SK-N-SH treated with all-trans-retinoic acid at 6 μM for 48 hours (cell line): ENCODE data around the gene GOLPH3.

ENCODE experiments used
- ATAC-seq: fragments of 200-7000 bp; cut with Tn5 transposase; 3 replicates; pipeline ENCODE4 v1.9.1; 2020; ENCODE audit warnings: mild to moderate bottlenecking, moderate library complexity
- ARNTL ChIP-seq: fragments of 450-650 bp; formaldehyde crosslinking; IDR thresholded peaks from 2 replicates; pipeline ENCODE4 v1.5.0; 2020; ENCODE audit warnings: low read depth, mild to moderate bottlenecking, moderate library complexity, borderline replicate concordance
- BACH2 ChIP-seq: fragments of 250-450 bp; sonication (Bioruptor Pico); IDR thresholded peaks from 2 replicates; pipeline ENCODE4 v1.9.0; 2021; ENCODE audit warnings: mild to moderate bottlenecking, borderline replicate concordance
- CREB5 ChIP-seq: fragments of 250-450 bp; sonication (Bioruptor Pico); IDR thresholded peaks from 2 replicates; pipeline ENCODE4 v1.5.1; 2020; ENCODE audit warnings: low read depth, mild to moderate bottlenecking, moderate library complexity
- CSDC2 ChIP-seq: fragments of 250-450 bp; sonication (Bioruptor Pico); IDR thresholded peaks from 2 replicates; pipeline ENCODE4 v1.5.0; 2020; ENCODE audit warnings: mild to moderate bottlenecking, moderate library complexity
- GLIS3 ChIP-seq: fragments of 250-450 bp; sonication (Bioruptor Pico); IDR thresholded peaks from 2 replicates; pipeline ENCODE4 v1.5.0; 2020; ENCODE audit warnings: mild to moderate bottlenecking, moderate library complexity
- ISL1 ChIP-seq: fragments of 250-450 bp; sonication (Bioruptor Pico); IDR thresholded peaks from 2 replicates; pipeline ENCODE4 v2.1.2; 2022; ENCODE audit warnings: mild to moderate bottlenecking, moderate library complexity
- OSR1 ChIP-seq: fragments of 250-450 bp; sonication (Bioruptor Pico); IDR thresholded peaks from 2 replicates; pipeline ENCODE4 v1.8.0; 2022; ENCODE audit warnings: moderate library complexity, mild to moderate bottlenecking, inconsistent platforms
- POU6F1 ChIP-seq: fragments of 250-450 bp; sonication (Bioruptor Pico); IDR thresholded peaks from 2 replicates; pipeline ENCODE4 v1.8.0; 2021; ENCODE audit warnings: low read depth, mild to moderate bottlenecking, moderate library complexity, borderline replicate concordance
- PPARA ChIP-seq: fragments of 250-450 bp; sonication (Bioruptor Pico); IDR thresholded peaks from 2 replicates; pipeline ENCODE4 v1.5.0; 2020; ENCODE audit warnings: mild to moderate bottlenecking, borderline replicate concordance
- SNAI2 ChIP-seq: fragments of 250-450 bp; sonication (Bioruptor Pico); IDR thresholded peaks from 2 replicates; pipeline ENCODE4 v1.5.0; 2020; ENCODE audit warnings: mild to moderate bottlenecking, moderate library complexity
- TCF4 ChIP-seq: fragments of 250-450 bp; sonication (Bioruptor Pico); IDR thresholded peaks from 2 replicates; pipeline ENCODE4 v1.8.0; 2021; ENCODE audit warnings: mild to moderate bottlenecking, moderate library complexity, borderline replicate concordance
- TOX ChIP-seq: fragments of 250-450 bp; sonication (Bioruptor Pico); IDR thresholded peaks from 2 replicates; pipeline ENCODE4 v1.8.0; 2021; ENCODE audit warnings: mild to moderate bottlenecking, moderate library complexity, borderline replicate concordance
- TSHZ2 ChIP-seq: fragments of 250-450 bp; sonication (Bioruptor Pico); IDR thresholded peaks from 2 replicates; pipeline ENCODE4 v1.5.0; 2020; ENCODE audit warnings: mild to moderate bottlenecking, moderate library complexity
- ZC3H10 ChIP-seq: fragments of 250-450 bp; sonication (Bioruptor Pico); IDR thresholded peaks from 2 replicates; pipeline ENCODE4 v1.5.1; 2021; ENCODE audit warnings: mild to moderate bottlenecking, moderate library complexity
- ZFP3 ChIP-seq: fragments of 250-450 bp; sonication (Bioruptor Pico); IDR thresholded peaks from 2 replicates; pipeline ENCODE4 v1.5.0; 2020; ENCODE audit warnings: mild to moderate bottlenecking, moderate library complexity
- ZFP30 ChIP-seq: fragments of 450-650 bp; formaldehyde crosslinking; IDR thresholded peaks from 2 replicates; pipeline ENCODE4 v1.5.0; 2022; ENCODE audit warnings: mild to moderate bottlenecking, moderate library complexity
- ZNF70 ChIP-seq: fragments of 450-650 bp; formaldehyde crosslinking; IDR thresholded peaks from 2 replicates; pipeline ENCODE4 v1.5.0; 2020; ENCODE audit warnings: mild to moderate bottlenecking, moderate library complexity
- ZNF8 ChIP-seq: fragments of 450-650 bp; formaldehyde crosslinking; IDR thresholded peaks from 2 replicates; pipeline ENCODE4 v1.5.0; 2020; ENCODE audit warnings: mild to moderate bottlenecking, moderate library complexity
- TF ChIP-seq, protein P1 (sequence below): fragments of 250-450 bp; sonication (Bioruptor Pico); IDR thresholded peaks from 2 replicates; pipeline ENCODE4 v1.8.0; 2020; ENCODE audit warnings: mild to moderate bottlenecking, moderate library complexity, borderline replicate concordance
- TF ChIP-seq, protein P2 (sequence below): fragments of 250-450 bp; sonication (Bioruptor Pico); IDR thresholded peaks from 2 replicates; pipeline ENCODE4 v1.5.1; 2021; ENCODE audit warnings: mild to moderate bottlenecking, moderate library complexity

Gene GOLPH3

DNA sequence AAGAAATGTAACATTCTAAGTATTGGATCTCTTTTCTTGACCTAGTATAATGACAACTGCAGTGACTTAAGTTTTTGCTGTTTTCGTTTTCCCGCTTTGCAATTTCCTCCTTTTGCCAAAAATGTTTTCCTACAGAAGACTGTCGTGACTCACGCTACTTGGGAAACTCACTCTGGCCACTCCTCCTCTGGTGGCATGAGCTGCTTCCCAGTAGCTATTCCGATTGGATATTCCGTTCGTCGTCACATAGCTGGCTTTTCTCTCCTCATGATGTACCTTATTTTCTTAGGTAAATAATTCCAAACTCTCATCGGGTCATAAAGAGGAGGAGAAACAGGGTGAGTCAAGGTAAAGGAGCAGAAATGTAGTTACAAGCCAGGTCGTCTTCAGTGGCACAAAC is 64.9 kb downstream of the GOLPH3 start:
- TF ChIP-seq ZC3H10 = no peak
- TF ChIP-seq ZNF70 = no peak
- no peak for TF ChIP-seq POU6F1 (CRISPR knock-in tag)
- TF ChIP-seq CREB5 (CRISPR knock-in tag) = no peak
- no peak for TF ChIP-seq GLIS3 (CRISPR knock-in tag)
- no peak for TF ChIP-seq ZFP3 (CRISPR knock-in tag)
- no peak for TF ChIP-seq ZFP30 (CRISPR knock-in tag)
- TF ChIP-seq TCF4 (CRISPR knock-in tag) = no peak
- TF ChIP-seq OSR1 (CRISPR knock-in tag) = no peak
- no peak for TF ChIP-seq ARNTL (CRISPR knock-in tag)
- TF ChIP-seq TSHZ2 (CRISPR knock-in tag) = no peak
- no peak for TF ChIP-seq CSDC2 (CRISPR knock-in tag)
- TF ChIP-seq ISL1 (CRISPR knock-in tag) = no peak
- TF ChIP-seq, all 23 proteins: peak for 0
- no peak for ATAC-seq

DNA sequence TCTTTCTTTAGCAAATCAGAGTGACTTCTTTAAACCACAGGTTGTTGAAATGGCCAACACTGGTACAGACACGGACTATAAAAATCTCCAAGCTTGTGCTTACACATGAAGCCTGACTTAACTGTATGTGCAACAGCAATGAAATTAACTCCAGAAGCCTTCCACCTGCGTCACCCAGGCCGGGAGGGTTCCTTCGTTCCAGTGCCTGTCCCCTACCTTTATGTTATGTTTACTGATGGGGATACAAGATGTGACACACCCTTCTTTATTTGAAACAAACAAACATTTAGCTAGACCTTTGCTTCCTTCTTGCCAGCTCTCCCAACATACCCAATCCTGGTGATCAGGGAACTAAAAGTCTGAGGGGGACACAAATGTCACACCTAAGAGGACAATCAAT is 66.0 kb downstream of the GOLPH3 start:
- ATAC-seq = no peak
- no peak for TF ChIP-seq OSR1 (CRISPR knock-in tag)
- no peak for TF ChIP-seq BACH2

DNA sequence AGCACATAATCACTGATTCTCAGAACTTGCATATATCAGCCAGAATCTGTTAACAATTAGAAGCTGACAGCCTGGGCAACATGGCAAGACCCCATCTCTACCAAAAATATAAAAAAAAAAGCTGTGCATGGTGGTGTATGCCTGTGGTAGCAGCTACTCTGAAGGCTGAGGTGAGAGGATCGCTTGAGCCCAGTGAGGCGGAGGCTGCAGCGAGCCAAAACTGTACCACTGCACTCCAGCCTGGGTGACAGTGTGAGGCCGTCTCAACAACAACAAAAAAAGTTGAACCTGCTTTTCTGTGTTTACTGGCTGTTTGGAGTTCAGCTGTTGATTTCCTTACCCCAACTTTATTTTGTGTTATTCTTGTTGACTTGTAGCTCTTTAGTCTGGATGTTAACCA is 66.8 kb downstream of the GOLPH3 start:
- TF ChIP-seq TCF4 (CRISPR knock-in tag) = no peak
- no peak for ATAC-seq

GRCh38 chr5:32103521-32103920 is 70.6 kb downstream of the GOLPH3 start:
- TF ChIP-seq SNAI2 (no peak), ISL1 (CRISPR knock-in tag) (no peak), BACH2 (no peak)
- TF ChIP-seq, protein P1, sequence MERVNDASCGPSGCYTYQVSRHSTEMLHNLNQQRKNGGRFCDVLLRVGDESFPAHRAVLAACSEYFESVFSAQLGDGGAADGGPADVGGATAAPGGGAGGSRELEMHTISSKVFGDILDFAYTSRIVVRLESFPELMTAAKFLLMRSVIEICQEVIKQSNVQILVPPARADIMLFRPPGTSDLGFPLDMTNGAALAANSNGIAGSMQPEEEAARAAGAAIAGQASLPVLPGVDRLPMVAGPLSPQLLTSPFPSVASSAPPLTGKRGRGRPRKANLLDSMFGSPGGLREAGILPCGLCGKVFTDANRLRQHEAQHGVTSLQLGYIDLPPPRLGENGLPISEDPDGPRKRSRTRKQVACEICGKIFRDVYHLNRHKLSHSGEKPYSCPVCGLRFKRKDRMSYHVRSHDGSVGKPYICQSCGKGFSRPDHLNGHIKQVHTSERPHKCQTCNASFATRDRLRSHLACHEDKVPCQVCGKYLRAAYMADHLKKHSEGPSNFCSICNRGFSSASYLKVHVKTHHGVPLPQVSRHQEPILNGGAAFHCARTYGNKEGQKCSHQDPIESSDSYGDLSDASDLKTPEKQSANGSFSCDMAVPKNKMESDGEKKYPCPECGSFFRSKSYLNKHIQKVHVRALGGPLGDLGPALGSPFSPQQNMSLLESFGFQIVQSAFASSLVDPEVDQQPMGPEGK = no peak
- no peak for ATAC-seq

GRCh38 chr5:32102254-32102986 is 71.7 kb downstream of the GOLPH3 start:
- no peak for ATAC-seq
- no peak for TF ChIP-seq TOX (CRISPR knock-in tag)
- TF ChIP-seq, protein P1 = no peak
- TF ChIP-seq TSHZ2 (CRISPR knock-in tag) = no peak
- TF ChIP-seq OSR1 (CRISPR knock-in tag) = no peak
- no peak for TF ChIP-seq PPARA (CRISPR knock-in tag)
- TF ChIP-seq BACH2 = no peak
- TF ChIP-seq ZFP30 (CRISPR knock-in tag) = no peak
- TF ChIP-seq ZNF70 = no peak
- TF ChIP-seq ZNF8 (CRISPR knock-in tag) = no peak
- TF ChIP-seq, protein P2, sequence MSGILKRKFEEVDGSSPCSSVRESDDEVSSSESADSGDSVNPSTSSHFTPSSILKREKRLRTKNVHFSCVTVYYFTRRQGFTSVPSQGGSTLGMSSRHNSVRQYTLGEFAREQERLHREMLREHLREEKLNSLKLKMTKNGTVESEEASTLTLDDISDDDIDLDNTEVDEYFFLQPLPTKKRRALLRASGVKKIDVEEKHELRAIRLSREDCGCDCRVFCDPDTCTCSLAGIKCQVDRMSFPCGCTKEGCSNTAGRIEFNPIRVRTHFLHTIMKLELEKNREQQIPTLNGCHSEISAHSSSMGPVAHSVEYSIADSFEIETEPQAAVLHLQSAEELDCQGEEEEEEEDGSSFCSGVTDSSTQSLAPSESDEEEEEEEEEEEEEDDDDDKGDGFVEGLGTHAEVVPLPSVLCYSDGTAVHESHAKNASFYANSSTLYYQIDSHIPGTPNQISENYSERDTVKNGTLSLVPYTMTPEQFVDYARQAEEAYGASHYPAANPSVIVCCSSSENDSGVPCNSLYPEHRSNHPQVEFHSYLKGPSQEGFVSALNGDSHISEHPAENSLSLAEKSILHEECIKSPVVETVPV (CRISPR knock-in tag) = no peak
